A172 (cell line): ENCODE results near the gene SEC14L1. TPM values are rescaled to one million over a fixed set of nuclear protein-coding genes. Genes with fewer than 3 reads are reported as not detected.

Experiments used
- DNase-seq: peaks from one replicate; pipeline ENCODE4 v3.0.0-alpha.2; 2015; ENCODE audit warnings: low spot score
- total RNA-seq: library from RNA; depleted of rRNA; stranded (reverse); fragments of >200 nt; shearing (Covaris generic); gene quantifications from 2 replicates; pipeline ENCODE4 v1.2.3, GENCODE V29; 2014

Gene SEC14L1
- total RNA-seq, 1 experiment from 2014 or later: 56.3 TPM

DNA sequence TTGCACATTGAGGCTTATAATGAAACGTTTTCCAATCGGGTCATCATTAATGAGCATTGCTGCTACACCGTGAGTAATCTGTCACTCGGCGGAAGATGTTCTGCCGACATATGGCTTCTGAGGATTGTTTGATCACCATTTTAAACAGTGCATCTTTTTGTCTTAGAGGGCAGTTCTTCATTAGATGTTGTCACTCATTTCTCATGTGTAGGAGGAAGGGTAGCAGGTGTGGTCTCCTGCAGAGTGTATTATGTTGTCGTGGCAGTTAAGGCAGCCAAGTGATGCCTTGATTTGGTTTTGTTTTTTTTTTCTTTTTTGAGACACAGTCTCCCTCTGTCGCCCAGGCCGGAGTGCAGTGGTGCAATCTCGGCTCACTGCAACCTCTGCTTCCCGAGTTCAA lies 50.5 kb downstream of the SEC14L1 start:
- no peak for DNase-seq

DNA sequence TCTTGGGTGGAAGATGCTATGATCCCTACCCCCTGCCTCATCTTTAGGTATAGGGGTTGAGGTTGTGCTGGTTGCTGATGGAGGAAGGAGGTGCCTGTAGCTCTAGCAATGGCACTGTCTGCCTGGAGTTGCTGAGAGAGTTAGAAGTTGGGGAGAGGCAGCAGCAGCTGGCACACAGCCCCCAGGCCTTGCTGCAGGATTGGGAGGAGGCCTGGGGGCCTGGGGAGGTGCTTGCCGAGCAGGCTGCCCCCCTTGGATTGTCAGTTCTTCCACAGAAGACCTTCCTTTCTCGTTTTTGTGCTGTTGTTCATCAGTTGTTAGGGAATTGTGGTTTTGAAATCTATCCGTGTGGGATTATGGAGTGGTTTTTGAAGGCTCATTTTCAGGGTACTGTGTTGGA lies 52.9 kb downstream of the SEC14L1 start:
- DNase-seq: no peak

DNA sequence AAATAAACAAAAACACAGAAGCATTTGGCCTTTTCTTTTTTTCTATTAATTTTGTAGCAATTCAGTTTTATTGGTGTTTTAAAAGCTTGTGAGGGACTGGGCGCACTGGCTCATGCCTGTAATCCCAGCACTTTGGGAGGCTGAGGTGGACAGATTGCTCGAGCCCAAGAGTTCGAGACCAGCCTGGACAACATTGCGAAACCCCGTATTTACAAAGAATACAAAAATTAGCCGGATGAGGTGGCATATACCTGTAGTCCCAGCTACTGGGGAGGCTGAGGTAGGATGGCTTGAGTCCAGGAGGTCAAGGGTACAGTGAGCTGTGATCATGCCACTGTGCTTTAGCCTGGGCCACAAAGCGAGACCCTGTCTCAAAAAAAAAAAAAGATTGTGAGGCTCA lies 53.4 kb downstream of the SEC14L1 start:
- no peak for DNase-seq

DNA sequence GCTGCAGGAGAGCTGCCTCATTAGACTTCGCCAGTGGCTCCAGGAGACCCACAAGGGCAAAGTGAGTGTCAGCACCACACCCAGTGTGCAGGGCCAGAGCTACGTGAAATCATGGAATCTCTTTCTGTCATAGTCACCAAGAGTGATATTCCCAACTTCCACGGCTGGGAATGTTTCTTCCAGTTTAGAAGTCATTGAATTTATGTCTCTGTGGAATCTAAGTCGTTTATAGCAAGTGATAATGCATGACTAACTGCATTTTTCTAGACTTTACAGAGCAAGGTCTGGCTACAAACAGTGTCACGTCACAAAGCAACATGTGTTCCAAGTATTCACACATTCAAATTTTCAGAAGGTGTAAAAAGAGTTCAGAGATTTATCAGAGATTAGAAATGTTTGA lies 55.5 kb downstream of the SEC14L1 start:
- DNase-seq: no peak

DNA sequence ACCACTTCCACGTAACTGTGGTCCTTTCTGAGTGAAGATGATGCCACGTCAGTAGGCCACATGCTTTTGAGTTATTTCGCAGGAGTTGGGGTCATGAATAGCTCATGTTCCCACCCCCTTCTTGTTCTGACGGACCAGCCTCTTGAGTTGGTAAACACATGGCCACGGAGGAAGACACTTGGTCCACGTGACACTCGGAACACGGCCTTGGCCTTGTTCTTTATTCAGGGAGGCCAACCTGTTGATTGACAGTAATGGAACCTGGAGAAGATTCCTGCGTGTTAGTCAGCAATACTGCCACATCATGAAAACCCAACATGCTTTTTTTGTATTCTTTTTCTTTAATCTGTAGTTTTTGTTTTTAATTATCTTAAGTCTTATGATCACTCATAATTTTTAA lies 56.3 kb downstream of the SEC14L1 start:
- DNase-seq: no peak

DNA sequence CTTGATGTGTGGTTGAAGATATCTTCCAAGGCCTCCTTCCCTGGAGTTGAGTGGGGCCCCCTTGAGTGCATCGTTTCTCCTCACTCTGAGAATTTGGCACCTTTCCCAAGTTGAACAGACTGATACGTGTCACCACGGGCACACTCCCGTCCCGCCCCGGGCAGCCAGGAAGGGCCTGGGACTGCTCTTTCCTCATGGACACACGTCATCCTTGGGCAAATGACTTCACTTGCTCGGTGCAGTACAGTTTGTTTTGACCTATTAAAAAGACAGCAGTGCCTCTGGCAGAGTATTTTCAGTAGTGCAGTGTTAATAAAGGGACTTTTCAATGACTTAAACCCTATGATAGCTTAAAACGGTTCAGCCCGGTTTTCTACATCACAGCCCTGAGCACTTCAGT lies 59.9 kb downstream of the SEC14L1 start:
- no peak for DNase-seq

DNA sequence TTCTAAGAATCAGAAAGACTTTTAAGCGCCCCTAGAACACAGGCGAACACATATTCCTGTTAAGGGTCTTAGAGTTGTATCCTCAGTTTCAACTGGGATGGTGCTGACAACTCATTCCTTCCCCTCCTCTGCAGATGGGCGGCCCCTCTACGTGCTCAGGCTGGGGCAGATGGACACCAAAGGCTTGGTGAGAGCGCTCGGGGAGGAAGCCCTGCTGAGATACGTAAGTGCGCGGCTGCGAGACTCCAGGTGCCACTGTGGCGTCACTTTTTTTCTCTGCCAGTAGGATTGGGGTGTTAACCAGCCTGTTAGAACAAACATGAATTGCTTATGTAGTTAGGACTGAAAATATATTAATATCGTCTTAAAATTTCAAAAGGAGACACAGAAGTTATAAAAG lies 62.7 kb downstream of the SEC14L1 start:
- DNase-seq: no peak

DNA sequence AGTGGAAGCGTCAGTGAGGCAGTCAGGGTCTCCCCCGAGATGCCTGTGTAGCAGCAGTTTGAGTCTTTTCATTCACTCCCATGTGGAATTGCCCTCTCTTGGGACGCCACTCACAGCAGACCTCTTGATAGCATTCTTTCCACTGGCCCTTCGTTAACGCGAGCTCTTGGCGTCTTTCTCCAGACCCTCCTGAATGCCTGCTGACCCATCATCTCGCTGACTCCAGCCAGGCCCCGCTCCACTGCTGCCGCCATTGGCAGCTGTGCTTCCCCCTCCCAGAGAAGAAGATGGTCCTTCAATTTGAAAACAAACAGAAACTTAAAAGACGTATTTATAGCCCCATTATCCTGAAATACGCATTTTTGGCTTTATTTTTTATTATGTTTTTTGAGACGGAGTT lies 63.1 kb downstream of the SEC14L1 start:
- no peak for DNase-seq

DNA sequence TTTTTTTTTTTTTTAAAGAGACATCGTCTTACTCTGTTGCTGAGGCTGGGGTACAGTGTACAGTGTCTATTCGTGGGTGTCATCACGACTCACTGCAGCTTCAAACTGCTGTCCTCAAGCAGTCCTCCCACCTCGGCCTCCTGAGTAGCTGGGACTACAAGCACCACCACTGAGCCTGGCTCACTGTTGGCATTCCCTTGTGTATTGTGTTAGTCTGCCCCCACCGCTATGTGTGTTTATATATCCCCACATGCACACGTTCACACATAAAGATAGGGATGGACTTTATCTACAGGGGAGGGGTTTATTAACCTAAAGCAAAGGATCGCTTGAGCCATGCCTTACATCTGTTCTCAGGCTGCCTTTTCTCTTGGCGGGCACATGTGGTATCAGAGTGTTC lies 63.8 kb downstream of the SEC14L1 start:
- DNase-seq: no peak

DNA sequence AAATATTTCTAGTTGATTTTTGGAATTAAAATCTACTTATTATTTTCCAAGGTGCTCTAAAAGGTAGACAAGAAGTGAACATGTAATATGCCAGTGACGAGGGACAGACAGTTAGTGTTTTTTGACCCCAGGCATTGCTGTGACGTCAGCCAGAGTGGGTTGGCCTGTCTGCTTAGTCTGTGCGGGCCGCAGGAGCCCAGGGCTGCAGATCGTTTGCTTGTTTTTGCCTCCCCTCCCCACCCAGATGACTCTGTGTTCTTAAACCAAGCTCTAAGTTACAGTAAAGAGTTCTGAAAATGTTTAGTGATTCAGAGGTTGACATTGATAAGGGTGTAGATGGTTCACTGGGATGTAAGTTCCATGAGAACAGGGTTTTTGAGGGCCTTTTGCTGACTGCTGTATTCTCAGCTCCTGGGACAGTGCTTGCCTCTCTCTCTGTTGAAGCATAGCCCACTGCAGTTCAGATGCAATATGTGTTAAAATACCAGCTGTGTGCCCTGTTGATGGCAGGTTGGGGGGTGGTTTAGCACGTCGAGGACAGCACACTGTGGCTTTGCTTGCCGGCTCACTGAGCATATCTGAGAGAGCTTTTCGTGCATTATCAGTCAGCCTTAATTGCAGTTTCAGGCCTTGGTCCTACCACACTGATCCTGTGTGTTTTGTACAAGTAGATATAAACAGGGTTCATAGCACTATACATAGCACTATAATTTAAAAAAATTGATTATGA lies 64.8 kb downstream of the SEC14L1 start:
- DNase-seq: no peak

DNA sequence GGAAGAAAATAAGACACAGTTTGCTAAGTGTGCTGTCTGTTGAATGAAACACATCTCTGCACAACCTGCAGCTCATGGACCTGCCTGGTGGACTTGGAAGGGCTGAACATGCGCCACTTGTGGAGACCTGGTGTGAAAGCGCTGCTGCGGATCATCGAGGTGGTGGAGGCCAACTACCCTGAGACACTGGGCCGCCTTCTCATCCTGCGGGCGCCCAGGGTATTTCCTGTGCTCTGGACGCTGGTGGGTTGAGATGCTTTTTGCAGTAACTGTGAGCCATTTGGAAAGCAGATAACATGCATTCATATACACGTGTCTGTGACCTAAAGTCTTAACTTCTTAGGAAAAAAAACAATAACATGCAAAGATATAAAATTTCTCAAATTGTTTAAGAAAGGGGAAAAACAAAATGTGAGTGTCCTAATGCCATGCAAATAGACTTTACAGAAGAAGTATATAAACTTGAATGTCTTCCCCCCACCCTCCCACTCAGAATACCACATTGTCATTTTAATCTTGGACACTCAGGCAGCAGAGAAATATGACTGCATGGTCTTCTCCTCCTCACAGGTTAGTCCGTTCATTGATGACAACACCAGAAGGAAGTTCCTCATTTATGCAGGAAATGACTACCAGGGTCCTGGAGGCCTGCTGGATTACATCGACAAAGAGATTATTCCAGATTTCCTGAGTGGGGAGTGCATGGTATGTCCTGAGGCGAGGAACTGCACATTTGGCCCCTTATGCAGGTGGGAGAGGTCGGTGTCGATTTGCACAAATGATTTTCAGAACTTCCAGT lies 65.6 kb downstream of the SEC14L1 start:
- DNase-seq: no peak

DNA sequence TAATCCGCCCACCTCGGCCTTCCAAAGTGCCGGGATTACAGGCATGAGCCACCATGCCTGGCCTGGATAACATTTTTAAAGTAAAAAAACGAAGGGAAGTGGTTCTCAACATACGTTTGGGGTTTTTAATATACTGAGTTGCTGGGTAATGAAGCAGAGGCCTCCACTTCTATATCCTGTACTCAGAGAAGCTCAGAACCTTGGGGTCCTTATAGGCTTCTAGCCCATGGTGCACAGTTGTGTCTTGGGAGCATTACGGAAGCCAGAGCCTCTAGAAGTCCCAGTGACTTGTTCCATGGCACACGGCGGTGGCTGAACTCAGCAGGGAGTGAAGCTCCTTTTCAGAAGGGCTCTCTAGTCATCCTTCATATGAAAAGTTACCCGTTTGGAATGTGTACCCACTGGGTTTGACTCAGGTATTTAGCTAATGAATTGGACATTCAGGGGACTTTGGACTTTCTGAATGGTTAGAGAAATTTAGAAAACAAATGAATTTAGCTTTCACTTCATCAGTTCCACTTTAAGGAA lies 67.0 kb downstream of the SEC14L1 start:
- no peak for DNase-seq

DNA sequence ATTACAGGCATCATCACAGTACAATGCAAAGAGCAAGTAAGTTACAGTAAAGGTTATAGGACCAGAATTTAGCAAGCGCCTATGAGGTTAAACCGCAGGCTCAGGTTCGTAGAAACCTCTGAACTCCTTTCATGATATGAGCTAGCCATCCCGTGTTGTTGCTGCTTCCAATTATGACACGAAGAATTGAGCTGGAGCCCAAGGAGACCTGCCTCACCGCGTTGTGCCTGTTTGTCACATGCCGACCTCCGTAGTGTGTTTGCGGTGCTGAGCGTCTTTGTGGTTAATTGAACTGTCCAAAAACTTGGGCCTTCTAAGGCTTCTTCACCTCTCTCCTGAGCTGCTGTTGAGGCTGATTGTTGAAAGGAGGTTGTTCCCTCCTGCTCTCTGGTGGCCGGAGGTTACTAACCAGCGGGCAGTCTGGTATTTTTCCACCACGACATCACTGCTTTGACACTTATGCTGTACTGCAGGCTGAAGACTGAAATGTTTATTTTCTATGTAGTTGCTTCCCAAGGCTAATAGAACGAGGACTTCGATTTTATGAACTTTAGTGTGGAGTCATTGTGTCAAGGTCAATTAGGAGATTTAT lies 67.5 kb downstream of the SEC14L1 start:
- DNase-seq: peak; percentile 73

DNA sequence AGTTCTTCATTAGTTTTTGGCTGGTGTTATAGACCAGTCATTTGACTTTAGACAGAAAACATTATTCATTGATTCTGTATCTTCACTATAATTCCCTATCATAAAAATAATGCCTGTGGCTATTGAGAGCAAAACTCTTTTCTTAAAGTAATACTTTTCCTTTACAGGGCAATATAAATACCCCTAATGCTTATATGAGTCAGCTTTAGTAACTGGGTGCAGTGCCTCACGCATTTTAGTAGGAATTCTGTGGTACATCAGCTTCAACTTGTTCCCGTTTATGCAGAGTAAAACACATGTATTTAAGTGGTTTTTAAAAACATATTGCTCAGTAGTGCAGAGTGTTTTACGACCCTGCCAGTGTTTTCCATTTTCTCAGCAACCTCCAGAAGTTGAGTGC lies 68.1 kb downstream of the SEC14L1 start:
- DNase-seq: no peak

DNA sequence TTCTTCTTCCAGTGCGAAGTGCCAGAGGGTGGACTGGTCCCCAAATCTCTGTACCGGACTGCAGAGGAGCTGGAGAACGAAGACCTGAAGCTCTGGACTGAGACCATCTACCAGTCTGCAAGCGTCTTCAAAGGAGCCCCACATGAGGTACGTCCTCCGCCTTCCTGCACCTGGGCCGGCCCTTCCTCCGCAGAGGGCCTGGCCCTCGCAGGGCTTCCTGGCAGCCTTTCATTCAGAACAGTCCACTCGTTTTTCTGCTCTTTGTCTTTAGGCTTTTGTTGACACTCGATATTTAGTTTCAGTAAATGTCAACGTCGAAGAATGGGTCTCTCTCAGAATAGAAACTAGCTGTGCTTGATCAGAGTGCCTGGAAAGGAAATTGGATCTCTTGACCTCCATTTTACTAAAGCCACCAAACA lies 68.6 kb downstream of the SEC14L1 start:
- no peak for DNase-seq

DNA sequence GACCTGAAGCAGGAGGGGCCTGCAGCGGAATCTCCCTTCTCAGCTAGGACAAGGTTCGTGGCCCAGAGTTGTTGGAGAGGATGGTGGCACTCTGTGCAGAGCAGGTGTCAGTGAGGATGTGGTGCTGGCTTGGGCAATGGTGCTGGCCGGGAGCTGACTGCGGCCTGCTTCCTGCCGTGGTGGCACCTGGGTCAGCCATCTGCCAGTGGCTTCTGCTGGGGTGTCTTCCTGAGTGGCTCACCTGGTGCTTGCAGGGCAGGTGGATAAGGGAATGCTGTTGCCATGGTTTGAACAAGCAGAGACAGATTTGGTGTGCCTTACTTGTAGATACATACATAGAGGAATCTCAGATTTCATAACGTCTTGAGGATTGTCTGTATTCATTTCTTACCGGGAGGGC lies 69.6 kb downstream of the SEC14L1 start:
- DNase-seq: no peak

DNA sequence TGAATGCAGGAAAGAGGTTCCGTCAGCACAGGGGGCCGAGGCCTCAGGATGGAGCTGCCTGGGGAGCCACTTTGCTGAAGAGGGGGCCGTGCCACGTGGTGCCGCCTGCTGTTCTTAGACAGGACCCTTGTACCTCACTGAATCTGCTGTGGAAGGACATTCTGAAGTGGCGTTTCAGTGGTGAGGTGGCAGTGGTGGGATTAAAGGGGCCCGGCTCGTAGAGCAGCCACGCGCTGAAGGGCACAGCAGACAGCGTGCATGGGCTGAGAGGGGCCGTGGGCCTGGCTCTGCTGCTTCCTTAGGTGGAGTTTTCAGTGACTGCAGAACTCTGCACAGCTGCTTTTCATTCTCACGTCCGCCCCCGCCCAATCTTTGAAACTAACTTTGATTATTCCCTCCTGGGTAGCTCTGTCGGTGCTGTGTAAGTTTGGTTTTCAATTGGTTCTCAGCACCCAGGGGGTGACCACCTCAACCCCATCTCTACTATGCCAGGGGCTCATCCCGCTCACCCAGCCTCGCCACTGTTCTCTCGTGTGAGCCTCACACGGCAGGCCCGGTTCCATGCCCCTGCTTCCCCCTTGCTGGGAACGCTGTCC lies 70.3 kb downstream of the SEC14L1 start:
- DNase-seq: no peak

DNA sequence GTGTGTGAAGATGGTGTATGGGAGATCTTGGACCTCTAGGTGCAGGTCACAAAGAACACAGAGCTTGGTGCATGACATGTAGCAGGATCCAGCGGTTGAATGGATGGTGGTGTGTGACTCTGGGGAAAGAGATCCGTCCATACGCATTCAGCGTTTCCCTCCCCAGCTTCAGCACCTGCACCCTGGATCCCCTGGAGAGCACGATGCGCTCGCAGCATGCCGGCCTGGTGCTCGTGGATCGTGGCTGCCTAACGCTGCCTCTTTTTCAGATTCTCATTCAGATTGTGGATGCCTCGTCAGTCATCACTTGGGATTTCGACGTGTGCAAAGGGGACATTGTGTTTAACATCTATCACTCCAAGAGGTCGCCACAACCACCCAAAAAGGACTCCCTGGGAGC lies 70.9 kb downstream of the SEC14L1 start:
- no peak for DNase-seq

DNA sequence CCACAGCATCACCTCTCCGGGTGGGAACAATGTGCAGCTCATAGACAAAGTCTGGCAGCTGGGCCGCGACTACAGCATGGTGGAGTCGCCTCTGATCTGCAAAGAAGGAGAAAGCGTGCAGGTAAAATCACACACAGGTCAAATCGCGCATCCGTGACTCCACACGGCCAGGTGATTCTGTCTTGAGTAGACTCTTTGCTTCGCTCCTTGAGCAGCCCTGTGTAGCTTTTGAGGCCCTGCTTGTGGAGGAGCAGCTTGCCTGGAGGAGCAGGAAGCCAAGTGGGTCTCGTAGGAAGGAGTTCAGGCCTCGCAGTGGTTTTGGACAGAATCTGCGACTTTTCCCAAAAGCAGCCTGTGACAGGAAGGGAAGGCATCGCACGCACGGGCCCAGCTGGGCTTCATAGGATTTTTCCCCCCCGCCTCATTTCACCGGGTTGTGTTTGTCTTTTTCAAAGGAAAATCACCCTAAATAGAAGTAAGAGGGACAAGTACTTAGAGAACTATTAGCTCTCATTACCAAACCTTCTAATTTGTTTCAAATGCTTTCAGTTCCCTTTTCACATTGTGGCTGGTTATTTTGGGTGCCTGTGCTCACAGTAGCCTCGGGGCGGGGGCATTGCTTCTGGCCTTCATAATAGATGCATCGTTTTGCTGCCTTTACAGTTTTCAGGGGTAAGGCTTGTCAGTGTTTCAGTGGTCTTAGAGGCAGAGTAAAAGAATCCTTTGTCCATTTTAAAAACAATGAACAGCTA lies 71.5 kb downstream of the SEC14L1 start:
- no peak for DNase-seq

DNA sequence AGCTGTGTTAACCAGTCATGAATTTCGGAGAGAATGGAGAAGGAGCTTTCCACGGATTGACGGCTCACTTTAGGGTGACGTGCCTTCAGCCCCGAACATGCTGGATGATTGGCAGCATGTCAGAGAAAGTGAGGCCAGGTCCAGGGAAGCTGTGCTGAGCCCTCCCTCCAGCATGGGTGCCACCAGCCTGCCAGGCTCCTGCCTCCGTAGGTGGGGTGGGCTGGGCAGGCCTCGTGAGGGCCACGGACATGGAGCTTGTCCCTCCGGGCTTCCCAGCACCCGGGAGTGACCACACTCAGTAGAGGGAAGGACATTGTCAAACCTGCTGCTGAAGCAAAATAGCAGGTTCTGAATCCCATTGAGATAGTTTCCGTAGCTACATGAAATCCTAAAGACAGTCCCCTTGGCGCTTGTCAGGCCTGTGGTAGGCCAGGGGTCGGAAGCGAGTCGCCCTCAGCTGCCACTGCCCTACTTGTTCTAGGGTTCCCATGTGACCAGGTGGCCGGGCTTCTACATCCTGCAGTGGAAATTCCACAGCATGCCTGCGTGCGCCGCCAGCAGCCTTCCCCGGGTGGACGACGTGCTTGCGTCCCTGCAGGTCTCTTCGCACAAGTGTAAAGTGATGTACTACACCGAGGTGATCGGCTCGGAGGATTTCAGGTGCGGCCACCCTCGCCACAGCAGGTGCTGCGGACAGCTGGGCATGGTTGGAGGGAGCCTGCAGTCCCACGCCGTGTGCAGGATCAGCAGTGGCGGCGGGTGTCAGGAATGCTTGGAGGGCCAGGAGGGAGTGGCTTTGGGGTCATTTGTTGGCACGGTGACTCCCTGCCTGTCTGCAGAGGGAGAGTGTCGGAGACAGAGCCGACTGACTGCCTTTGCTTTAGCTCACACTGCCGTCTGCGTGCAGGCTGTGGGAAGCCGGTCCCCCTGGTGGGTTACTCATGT lies 72.3 kb downstream of the SEC14L1 start:
- DNase-seq: no peak

DNA sequence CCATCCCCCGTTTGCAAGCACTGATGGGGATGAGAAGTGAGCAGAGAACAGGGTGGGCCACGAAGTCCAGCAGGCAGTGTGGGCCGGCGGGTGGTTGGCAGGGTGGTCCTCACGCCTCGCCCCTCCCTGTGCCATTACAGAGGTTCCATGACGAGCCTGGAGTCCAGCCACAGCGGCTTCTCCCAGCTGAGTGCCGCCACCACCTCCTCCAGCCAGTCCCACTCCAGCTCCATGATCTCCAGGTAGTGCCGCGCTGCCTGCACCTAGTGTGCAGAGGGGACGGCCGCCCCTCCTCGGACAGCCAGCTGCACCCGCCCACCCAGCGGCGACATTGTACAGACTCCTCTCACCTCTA lies 73.0 kb downstream of the SEC14L1 start:
- DNase-seq: no peak
